Measurements from ENCODE around the gene MYMK.

The MYMK gene

DNA sequence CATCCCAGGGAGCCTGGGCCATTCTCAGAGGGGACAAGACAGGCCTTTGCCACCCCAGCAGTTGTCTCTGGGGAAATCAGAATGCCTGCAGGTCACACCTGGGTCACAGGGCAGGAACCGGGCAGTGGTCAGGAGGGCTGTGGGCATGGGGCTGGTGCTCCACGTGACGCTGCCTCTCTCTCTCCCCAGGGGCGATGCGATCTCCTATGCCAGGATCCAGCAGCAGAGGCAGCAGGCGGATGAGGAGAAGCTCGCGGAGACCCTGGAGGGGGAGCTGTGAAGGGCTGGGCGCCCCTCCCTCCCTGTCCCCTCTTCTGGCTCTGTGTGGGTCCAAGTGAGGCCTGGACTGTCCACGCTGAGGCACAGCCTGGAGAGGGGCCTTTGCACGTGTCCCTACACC lies 56.4 kb downstream of the MYMK start:
- DNase-seq (ENCODE audit: low read depth in 2 of 2): no peak

GRCh38 chr9:133467101-133467500 lies 57.7 kb downstream of the MYMK start:
- DNase-seq (ENCODE audit: low read depth in 2 of 2): no peak

GRCh38 chr9:133465984-133466383 lies 58.8 kb downstream of the MYMK start:
- no peak for DNase-seq (ENCODE audit: low read depth in 2 of 2)

GRCh38 chr9:133464638-133465037 lies 60.1 kb downstream of the MYMK start:
- no peak for DNase-seq (ENCODE audit: low read depth in 2 of 2)

Data from activated CD8-positive, alpha-beta memory T cell treated with anti-CD3 and anti-CD28 coated beads for 4 hours (primary cell).